SK-MEL-5 (cell line): Measurements from ENCODE around the gene KCNJ15. TPM values are rescaled to one million over a fixed set of nuclear protein-coding genes. Genes with fewer than 3 reads are reported as not detected.

Experiments used
- DNase-seq: peaks from one replicate; pipeline ENCODE4 v3.0.0-alpha.2; 2016; ENCODE audit warnings: low read depth, low spot score
- in situ Hi-C: cut with HindIII; loops from 2 replicates; pipeline ENCODE4 v1.10.0; 2016; ENCODE audit warnings: low sequenced_read_pairs, high pct_unique_total_duplicates, low pct_unique_long_range_greater_than_20kb
- total RNA-seq: library from RNA; depleted of rRNA; stranded (reverse); fragments of >200 nt; shearing (Covaris generic); gene quantifications from 2 replicates; pipeline ENCODE4 v1.2.3, GENCODE V29; 2014

Gene KCNJ15
- total RNA-seq, 1 experiment from 2014 or later = not detected

- no peak for DNase-seq
- in situ Hi-C loops = no loop called here
These were observed 73.9 kb downstream of the KCNJ15 start for GRCh38 chr21:38330666-38331065.

- in situ Hi-C loops = no loop called here
- DNase-seq = peak; percentile 3
These were observed 76.8 kb downstream of the KCNJ15 start for GRCh38 chr21:38333301-38334272.

GRCh38 chr21:38334866-38335265, 78.1 kb downstream of the KCNJ15 start:
- DNase-seq = no peak
- in situ Hi-C loops = no loop called here

- in situ Hi-C loops = no loop called here
- no peak for DNase-seq
These were observed 81.0 kb downstream of the KCNJ15 start for GRCh38 chr21:38337793-38338192.

GRCh38 chr21:38340131-38340530, 83.3 kb downstream of the KCNJ15 start:
- in situ Hi-C loops = no loop called here
- DNase-seq = no peak

- in situ Hi-C loops = no loop called here
- no peak for DNase-seq
These were observed 84.8 kb downstream of the KCNJ15 start for GRCh38 chr21:38341546-38342012.

- in situ Hi-C loops = no loop called here
- no peak for DNase-seq
These were observed 85.9 kb downstream of the KCNJ15 start for GRCh38 chr21:38342739-38343138.

GRCh38 chr21:38343691-38344090, 86.9 kb downstream of the KCNJ15 start:
- no peak for DNase-seq
- in situ Hi-C loops = no loop called here

GRCh38 chr21:38346286-38346685, 89.5 kb downstream of the KCNJ15 start:
- no peak for DNase-seq
- in situ Hi-C loops = no loop called here

GRCh38 chr21:38349111-38349746, 92.4 kb downstream of the KCNJ15 start:
- DNase-seq = no peak
- in situ Hi-C loops = no loop called here

GRCh38 chr21:38349977-38350376, 93.2 kb downstream of the KCNJ15 start:
- DNase-seq = no peak
- in situ Hi-C loops = no loop called here

- no peak for DNase-seq
- in situ Hi-C loops = no loop called here
These were observed 93.9 kb downstream of the KCNJ15 start for GRCh38 chr21:38350684-38351083.

- no peak for DNase-seq
- in situ Hi-C loops = no loop called here
These were observed 94.6 kb downstream of the KCNJ15 start for GRCh38 chr21:38351176-38351959.

GRCh38 chr21:38351961-38352521, 95.2 kb downstream of the KCNJ15 start:
- DNase-seq = no peak
- in situ Hi-C loops = no loop called here

GRCh38 chr21:38352536-38353219, 95.9 kb downstream of the KCNJ15 start:
- in situ Hi-C loops = no loop called here
- peak; percentile 54 for DNase-seq

- in situ Hi-C loops = no loop called here
- no peak for DNase-seq
These were observed 97.4 kb downstream of the KCNJ15 start for GRCh38 chr21:38354231-38354630.

GRCh38 chr21:38354746-38355145, 98.0 kb downstream of the KCNJ15 start:
- DNase-seq = no peak
- in situ Hi-C loops = no loop called here
